Loucy (cell line): ENCODE results near the gene RERE.
A peak's percentile ranks its signal among the peaks of the same experiment; 100 is the strongest.

ENCODE experiments used
- H2AFZ ChIP-seq: fragments of 200-600 bp; sonication (generic); 2 replicates; pipeline ENCODE4 v1.6.0; 2016; ENCODE audit warnings: antibody characterized with exemption, mild to moderate bottlenecking, low read length, moderate library complexity
- H3F3A ChIP-seq: fragments of 200-600 bp; 2 replicates; pipeline ENCODE4 v1.6.0; 2016; ENCODE audit warnings: antibody characterized with exemption, low read depth, mild to moderate bottlenecking
- H3K27me3 ChIP-seq: fragments of 200-600 bp; sonication (generic); 2 replicates; pipeline ENCODE4 v1.6.1; 2014; ENCODE audit warnings: low read length, mild to moderate bottlenecking; ENCODE audit not compliant: insufficient read depth, poor library complexity, severe bottlenecking
- H3K36me3 ChIP-seq: fragments of 200-600 bp; sonication (generic); 2 replicates; pipeline ENCODE4 v1.6.1; 2016; ENCODE audit warnings: low read length; ENCODE audit not compliant: insufficient read depth
- H3K4me1 ChIP-seq: fragments of 200-600 bp; sonication (generic); 2 replicates; pipeline ENCODE4 v1.5.1; 2014; ENCODE audit warnings: low read length, mild to moderate bottlenecking; ENCODE audit not compliant: insufficient read depth, poor library complexity, severe bottlenecking
- H3K4me2 ChIP-seq: fragments of 200-600 bp; sonication (generic); 2 replicates; pipeline ENCODE4 v1.6.0; 2014; ENCODE audit warnings: antibody characterized with exemption, low read length, low read depth, mild to moderate bottlenecking; ENCODE audit not compliant: poor library complexity, severe bottlenecking
- H3K4me3 ChIP-seq: fragments of 200-600 bp; sonication (generic); 2 replicates; pipeline ENCODE4 v1.5.1; 2014; ENCODE audit warnings: low read length, mild to moderate bottlenecking, mixed read lengths; ENCODE audit not compliant: poor library complexity, severe bottlenecking
- H3K79me2 ChIP-seq: fragments of 200-600 bp; sonication (generic); 2 replicates; pipeline ENCODE4 v1.6.1; 2014; ENCODE audit warnings: low read length; ENCODE audit not compliant: insufficient read depth
- H3K9ac ChIP-seq: fragments of 200-600 bp; sonication (generic); 2 replicates; pipeline ENCODE4 v1.6.0; 2014; ENCODE audit warnings: mild to moderate bottlenecking, low read depth, low read length, moderate library complexity; ENCODE audit not compliant: poor library complexity, severe bottlenecking
- H3K9me2 ChIP-seq: fragments of 200-600 bp; sonication (generic); replicated peaks from 2 replicates; pipeline ENCODE4 v1.6.1; 2016; ENCODE audit warnings: low read depth, low read length, mixed read lengths
- H3K9me3 ChIP-seq: fragments of 200-600 bp; sonication (generic); 2 replicates; pipeline ENCODE4 v1.6.1; 2014; ENCODE audit warnings: mild to moderate bottlenecking, antibody characterized with exemption, low read length, low read depth; ENCODE audit not compliant: insufficient read depth
- H4K20me1 ChIP-seq: fragments of 200-600 bp; sonication (generic); 2 replicates; pipeline ENCODE4 v1.6.0; 2014; ENCODE audit warnings: antibody characterized with exemption, low read length, mild to moderate bottlenecking; ENCODE audit not compliant: insufficient read depth, poor library complexity, severe bottlenecking
- CTCF ChIP-seq: fragments of 200-600 bp; sonication (generic); conservative IDR thresholded peaks from 2 replicates; pipeline ENCODE4 v1.5.1; 2014; ENCODE audit warnings: mild to moderate bottlenecking, antibody characterized with exemption, low read length
- EZH2phosphoT487 ChIP-seq: fragments of 200-600 bp; IDR thresholded peaks from 2 replicates; pipeline ENCODE4 v1.6.1; 2018; ENCODE audit warnings: antibody characterized with exemption, mild to moderate bottlenecking, moderate library complexity, borderline replicate concordance

Gene RERE

GRCh38 chr1:8813016-8813763 is 4.2 kb downstream of the RERE start:
- TF ChIP-seq EZH2phosphoT487 (no peak), CTCF (no peak)

GRCh38 chr1:8812081-8812480 is 5.4 kb downstream of the RERE start:
- TF ChIP-seq EZH2phosphoT487 (no peak), CTCF (no peak)
- H3K79me2 ChIP-seq, result peaks cover 98% of the 10 kb centered on the region
- H4K20me1 ChIP-seq, result peaks cover 65% of the 10 kb centered on the region
- peak overlapping the region; percentile 86 for H3K4me2 ChIP-seq
- no peak overlapping the region for H2AFZ ChIP-seq
- H3K9me3 ChIP-seq, result no peaks in the 10 kb centered on the region
- peak overlapping the region; percentile 22 for H3K9ac ChIP-seq
- H3K36me3 ChIP-seq, result no peaks in the 10 kb centered on the region
- no peaks in the 10 kb centered on the region for H3K9me2 ChIP-seq
- H3K27me3 ChIP-seq, result peaks cover 1% of the 10 kb centered on the region
- H3F3A ChIP-seq, result no peaks in the 10 kb centered on the region
- H3K4me3 ChIP-seq, result peak overlapping the region; percentile 24
- peaks cover 48% of the 10 kb centered on the region for H3K4me1 ChIP-seq

More at GRCh38 chr1:8813016-8813763, 4.2 kb downstream of the RERE start:
- no peaks in the 10 kb centered on the region for H3K9me2 ChIP-seq
- peak overlapping the region; percentile 86 for H3K4me2 ChIP-seq
- peaks cover 4% of the 10 kb centered on the region; the same call in 1 of the 2 replicates for H3F3A ChIP-seq
- H3K79me2 ChIP-seq, result peaks cover 89% of the 10 kb centered on the region
- peak overlapping the region; percentile 99 for H3K4me3 ChIP-seq
- H3K9ac ChIP-seq, result no peak overlapping the region
- H3K9me3 ChIP-seq, result no peaks in the 10 kb centered on the region
- peaks cover 3% of the 10 kb centered on the region for H3K27me3 ChIP-seq
- H3K4me1 ChIP-seq, result peaks cover 48% of the 10 kb centered on the region
- H2AFZ ChIP-seq, result no peak overlapping the region
- H3K36me3 ChIP-seq, result no peaks in the 10 kb centered on the region
- peaks cover 58% of the 10 kb centered on the region for H4K20me1 ChIP-seq

GRCh38 chr1:8810987-8811386 is 6.5 kb downstream of the RERE start:
- Histone ChIP-seq H4K20me1 (peaks cover 60% of the 10 kb centered on the region), H3K4me2 (peak overlapping the region; percentile 86), H2AFZ (no peak overlapping the region), H3K4me1 (peaks cover 48% of the 10 kb centered on the region), H3K27me3 (no peaks in the 10 kb centered on the region), H3K9ac (peak overlapping the region; percentile 22), H3K36me3 (no peaks in the 10 kb centered on the region), H3F3A (no peaks in the 10 kb centered on the region), H3K9me2 (no peaks in the 10 kb centered on the region), H3K79me2 (peaks cover 98% of the 10 kb centered on the region), H3K9me3 (no peaks in the 10 kb centered on the region), H3K4me3 (peak overlapping the region; percentile 16)
- no peak for TF ChIP-seq EZH2phosphoT487
- no peak for TF ChIP-seq CTCF
